ENCODE measurements around the gene TBC1D4.
A peak's percentile ranks its signal among the peaks of the same experiment; 100 is the strongest.

TBC1D4 gene

DNA sequence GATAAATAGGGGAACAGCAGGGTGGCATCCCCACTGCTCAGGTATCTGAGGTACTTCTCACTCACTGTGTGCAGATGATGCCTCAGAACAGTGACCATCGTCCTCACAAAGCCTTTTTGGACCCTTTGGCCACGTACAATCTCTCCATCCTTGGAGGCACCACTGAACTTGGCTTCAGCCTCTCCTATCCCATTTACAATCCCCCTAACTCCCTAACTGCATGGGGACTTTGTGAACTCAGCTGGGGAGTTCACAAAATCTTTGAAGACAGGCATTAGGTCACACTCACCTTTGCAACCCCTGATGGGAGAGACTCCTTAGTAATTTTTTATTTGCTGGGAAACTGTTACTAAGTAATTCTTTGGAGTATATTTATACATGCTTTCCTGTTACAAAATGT, 60.8 kb downstream of the TBC1D4 start:
- Histone ChIP-seq H3K9ac (ENCODE audit: low read length in 5 of 5) (no peak overlapping the region), H3K27ac (ENCODE audit: low read depth, low read length) (no peak overlapping the region), H3K4me1 (ENCODE audit: control insufficient read depth in 5 of 5, insufficient read depth in 5 of 5, low read length in 5 of 5) (peaks cover 0 to 46% (median 33%) of the 10 kb centered on the region in 5 donors), H3K9me3 (ENCODE audit: control insufficient read depth in 5 of 5, low read length in 5 of 5) (no peaks in the 10 kb centered on the region), H3K4me3 (ENCODE audit: low read depth in 1 of 5, low read length in 5 of 5) (no peak overlapping the region), H3K36me3 (ENCODE audit: control insufficient read depth in 5 of 5, insufficient read depth in 5 of 5, low read length in 5 of 5) (no peaks in the 10 kb centered on the region), H3K27me3 (ENCODE audit: control insufficient read depth in 5 of 5, insufficient read depth in 4 of 5, low read length in 5 of 5) (no peaks in the 10 kb centered on the region)

DNA sequence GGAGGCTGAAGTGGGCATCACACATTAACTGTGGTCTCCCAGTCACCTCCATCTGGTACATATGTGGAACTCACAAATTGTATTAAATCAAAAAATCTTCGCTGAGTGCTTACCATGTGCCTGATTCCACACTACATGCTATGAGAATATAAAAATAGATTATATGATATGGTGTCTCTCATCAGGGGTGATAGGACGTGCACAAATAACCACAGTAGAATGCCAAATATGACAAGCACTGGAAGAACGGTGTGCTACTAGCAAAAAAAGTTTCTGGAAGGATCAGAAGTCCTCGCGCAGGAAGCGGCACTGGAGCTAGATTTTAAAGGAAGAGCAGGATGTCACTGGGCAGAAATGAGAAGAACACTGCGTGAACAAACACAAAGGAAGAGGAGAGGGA, 62.3 kb downstream of the TBC1D4 start:
- Histone ChIP-seq H3K4me3 (ENCODE audit: low read depth in 1 of 5, low read length in 5 of 5) (no peak overlapping the region), H3K9ac (ENCODE audit: low read length in 5 of 5) (no peak overlapping the region), H3K27me3 (ENCODE audit: control insufficient read depth in 5 of 5, insufficient read depth in 4 of 5, low read length in 5 of 5) (no peaks in the 10 kb centered on the region), H3K4me1 (ENCODE audit: control insufficient read depth in 5 of 5, insufficient read depth in 5 of 5, low read length in 5 of 5) (peaks cover 0 to 55% (median 36%) of the 10 kb centered on the region in 5 donors), H3K9me3 (ENCODE audit: control insufficient read depth in 5 of 5, low read length in 5 of 5) (no peaks in the 10 kb centered on the region), H3K36me3 (ENCODE audit: control insufficient read depth in 5 of 5, insufficient read depth in 5 of 5, low read length in 5 of 5) (no peaks in the 10 kb centered on the region), H3K27ac (ENCODE audit: low read depth, low read length) (peak overlapping the region; percentile 6)

DNA sequence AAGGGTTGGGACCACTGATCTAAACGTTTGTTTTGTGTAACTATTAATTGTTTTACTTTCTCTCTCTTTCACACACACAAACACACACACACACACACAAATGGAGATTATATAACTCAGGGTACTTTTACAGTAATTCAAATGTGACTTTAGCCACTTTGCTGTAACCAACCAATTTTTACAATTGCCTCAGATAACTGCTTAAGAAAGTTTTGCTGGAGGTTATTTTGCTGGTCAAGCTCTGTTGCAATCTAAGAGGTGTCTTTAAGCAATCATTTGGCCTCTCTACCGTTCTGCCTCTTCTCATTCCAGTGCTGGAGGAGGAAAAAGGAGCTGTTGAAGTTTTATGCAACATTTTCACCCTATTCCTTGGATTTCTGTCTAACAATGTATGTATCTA, 63.0 kb downstream of the TBC1D4 start:
- H3K4me1 ChIP-seq (ENCODE audit: control insufficient read depth in 5 of 5, insufficient read depth in 5 of 5, low read length in 5 of 5), result peaks cover 0 to 55% (median 36%) of the 10 kb centered on the region in 5 donors
- H3K4me3 ChIP-seq (ENCODE audit: low read depth in 1 of 5, low read length in 5 of 5), result no peak overlapping the region
- peak overlapping the region; percentile 84 for H3K27ac ChIP-seq (ENCODE audit: low read depth, low read length)
- no peak overlapping the region for H3K9ac ChIP-seq (ENCODE audit: low read length in 5 of 5)
- no peaks in the 10 kb centered on the region for H3K27me3 ChIP-seq (ENCODE audit: control insufficient read depth in 5 of 5, insufficient read depth in 4 of 5, low read length in 5 of 5)
- no peaks in the 10 kb centered on the region for H3K9me3 ChIP-seq (ENCODE audit: control insufficient read depth in 5 of 5, low read length in 5 of 5)
- H3K36me3 ChIP-seq (ENCODE audit: control insufficient read depth in 5 of 5, insufficient read depth in 5 of 5, low read length in 5 of 5), result no peaks in the 10 kb centered on the region

DNA sequence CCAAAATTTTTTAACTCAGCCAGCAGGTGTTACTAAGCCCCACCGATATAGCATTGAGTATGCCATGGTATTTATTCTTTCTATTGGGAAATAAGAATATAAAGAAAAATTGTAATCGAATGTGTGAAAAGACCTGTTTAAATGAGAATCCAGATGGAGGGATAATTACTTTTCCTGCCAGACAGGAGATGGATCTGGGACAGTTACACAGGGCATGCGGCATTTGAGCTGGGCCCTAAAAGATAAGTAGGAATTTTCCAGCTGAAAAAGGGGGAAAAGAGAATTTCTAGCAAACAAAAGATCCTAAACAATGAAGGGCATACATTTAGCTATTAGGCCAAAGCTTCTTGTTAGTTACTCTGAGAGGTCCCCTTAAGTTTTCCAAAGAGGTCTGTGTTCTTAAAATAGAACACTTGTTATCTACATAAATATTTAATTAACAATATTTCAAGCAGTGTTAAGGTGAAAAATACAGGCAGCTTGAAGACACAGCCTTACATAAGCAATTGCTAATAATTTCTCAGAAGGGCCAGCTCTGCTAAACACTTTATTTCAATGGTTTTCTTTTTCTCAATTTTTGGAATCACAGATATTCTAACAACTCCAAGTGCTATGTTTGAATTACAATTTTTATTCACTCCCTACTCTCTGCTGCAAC, 63.7 kb downstream of the TBC1D4 start:
- Histone ChIP-seq H3K36me3 (ENCODE audit: control insufficient read depth in 5 of 5, insufficient read depth in 5 of 5, low read length in 5 of 5) (no peaks in the 10 kb centered on the region), H3K9ac (ENCODE audit: low read length in 5 of 5) (no peak overlapping the region), H3K4me3 (ENCODE audit: low read depth in 1 of 5, low read length in 5 of 5) (no peak overlapping the region), H3K27me3 (ENCODE audit: control insufficient read depth in 5 of 5, insufficient read depth in 4 of 5, low read length in 5 of 5) (no peaks in the 10 kb centered on the region), H3K4me1 (ENCODE audit: control insufficient read depth in 5 of 5, insufficient read depth in 5 of 5, low read length in 5 of 5) (peaks cover 0 to 55% (median 36%) of the 10 kb centered on the region in 5 donors), H3K27ac (ENCODE audit: low read depth, low read length) (peak overlapping the region; percentile 84), H3K9me3 (ENCODE audit: control insufficient read depth in 5 of 5, low read length in 5 of 5) (no peaks in the 10 kb centered on the region)

DNA sequence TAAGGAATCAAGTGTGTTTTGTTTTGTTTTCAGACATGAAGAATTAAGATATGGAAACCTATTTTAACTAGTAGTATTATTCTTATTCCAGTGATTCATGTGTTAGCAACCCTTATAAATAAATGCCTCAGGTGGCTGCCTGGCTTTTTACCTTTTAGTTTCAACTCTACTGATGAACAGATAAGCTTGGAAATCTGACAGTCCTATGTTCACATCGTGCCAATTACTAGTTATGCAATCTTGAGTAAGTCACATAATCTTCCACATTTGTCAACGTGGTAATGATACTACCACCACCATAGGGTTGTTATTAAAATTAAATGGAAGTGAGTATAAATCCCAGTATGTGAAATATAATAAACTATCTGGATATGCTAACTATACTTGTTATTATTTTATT, 64.3 kb downstream of the TBC1D4 start:
- H3K36me3 ChIP-seq (ENCODE audit: control insufficient read depth in 5 of 5, insufficient read depth in 5 of 5, low read length in 5 of 5), result no peaks in the 10 kb centered on the region
- peaks cover 0 to 59% (median 38%) of the 10 kb centered on the region in 5 donors for H3K4me1 ChIP-seq (ENCODE audit: control insufficient read depth in 5 of 5, insufficient read depth in 5 of 5, low read length in 5 of 5)
- H3K9me3 ChIP-seq (ENCODE audit: control insufficient read depth in 5 of 5, low read length in 5 of 5), result no peaks in the 10 kb centered on the region
- no peak overlapping the region for H3K4me3 ChIP-seq (ENCODE audit: low read depth in 1 of 5, low read length in 5 of 5)
- H3K27ac ChIP-seq (ENCODE audit: low read depth, low read length), result peak overlapping the region; percentile 64
- H3K27me3 ChIP-seq (ENCODE audit: control insufficient read depth in 5 of 5, insufficient read depth in 4 of 5, low read length in 5 of 5), result no peaks in the 10 kb centered on the region
- no peak overlapping the region for H3K9ac ChIP-seq (ENCODE audit: low read length in 5 of 5)

DNA sequence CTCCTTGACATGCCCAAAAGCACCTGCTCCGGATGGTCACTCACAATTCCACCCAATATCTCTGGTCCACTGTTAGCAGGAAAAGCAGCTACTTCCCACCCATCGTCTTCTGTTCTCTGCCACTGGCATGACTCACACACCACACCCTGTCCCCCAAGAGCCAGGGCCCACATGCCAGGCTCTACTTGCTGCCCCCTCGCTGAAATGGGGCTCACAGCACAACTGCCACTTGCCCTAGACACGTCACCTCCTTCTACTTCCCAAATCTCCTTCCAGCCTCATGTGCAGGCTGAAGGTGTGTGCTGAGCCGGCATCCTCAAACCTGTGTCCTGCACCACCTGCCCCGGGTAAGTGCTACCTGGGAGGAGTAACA, 65.0 kb downstream of the TBC1D4 start:
- Histone ChIP-seq H3K27me3 (ENCODE audit: control insufficient read depth in 5 of 5, insufficient read depth in 4 of 5, low read length in 5 of 5) (no peaks in the 10 kb centered on the region), H3K9me3 (ENCODE audit: control insufficient read depth in 5 of 5, low read length in 5 of 5) (no peaks in the 10 kb centered on the region), H3K9ac (ENCODE audit: low read length in 5 of 5) (peak overlapping the region in 1 of 5 donors; percentile 8), H3K4me1 (ENCODE audit: control insufficient read depth in 5 of 5, insufficient read depth in 5 of 5, low read length in 5 of 5) (peaks cover 0 to 62% (median 39%) of the 10 kb centered on the region in 5 donors), H3K36me3 (ENCODE audit: control insufficient read depth in 5 of 5, insufficient read depth in 5 of 5, low read length in 5 of 5) (no peaks in the 10 kb centered on the region), H3K4me3 (ENCODE audit: low read depth in 1 of 5, low read length in 5 of 5) (no peak overlapping the region), H3K27ac (ENCODE audit: low read depth, low read length) (peak overlapping the region; percentile 64)

DNA sequence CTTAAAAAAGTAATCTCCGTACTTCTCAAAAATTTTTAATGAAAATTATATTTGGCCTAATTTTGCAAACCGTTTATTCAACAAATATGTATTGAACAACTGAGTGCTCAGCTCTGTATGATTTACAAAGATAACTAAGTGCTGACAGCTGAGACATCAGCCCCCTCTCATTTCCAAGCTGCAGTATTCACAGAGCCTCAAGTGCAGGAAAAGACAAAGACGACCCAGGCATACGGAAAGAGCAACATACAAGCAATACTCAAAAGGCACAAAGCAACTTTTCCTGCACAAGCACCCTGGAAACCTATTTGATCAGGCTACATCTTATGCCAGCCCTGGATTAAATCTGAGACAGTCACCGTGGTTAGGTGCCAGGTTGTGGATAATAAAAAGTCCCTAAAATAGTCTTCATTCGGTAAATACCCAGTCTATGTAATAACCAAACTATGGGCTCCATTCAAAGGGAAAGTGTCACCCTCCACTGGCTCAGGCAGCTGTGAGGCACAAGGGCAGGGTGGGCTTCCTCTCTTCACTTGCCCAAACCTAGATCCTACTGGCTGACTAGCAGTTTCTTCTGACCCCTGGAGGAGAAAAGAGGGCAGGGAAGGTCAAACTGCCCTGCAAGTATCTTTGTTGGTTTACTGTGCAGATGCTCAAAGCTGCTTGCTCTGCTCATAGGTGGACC, 65.5 kb downstream of the TBC1D4 start:
- Histone ChIP-seq H3K4me1 (ENCODE audit: control insufficient read depth in 5 of 5, insufficient read depth in 5 of 5, low read length in 5 of 5) (peaks cover 0 to 63% (median 39%) of the 10 kb centered on the region in 5 donors), H3K27ac (ENCODE audit: low read depth, low read length) (peak overlapping the region; percentile 64)

DNA sequence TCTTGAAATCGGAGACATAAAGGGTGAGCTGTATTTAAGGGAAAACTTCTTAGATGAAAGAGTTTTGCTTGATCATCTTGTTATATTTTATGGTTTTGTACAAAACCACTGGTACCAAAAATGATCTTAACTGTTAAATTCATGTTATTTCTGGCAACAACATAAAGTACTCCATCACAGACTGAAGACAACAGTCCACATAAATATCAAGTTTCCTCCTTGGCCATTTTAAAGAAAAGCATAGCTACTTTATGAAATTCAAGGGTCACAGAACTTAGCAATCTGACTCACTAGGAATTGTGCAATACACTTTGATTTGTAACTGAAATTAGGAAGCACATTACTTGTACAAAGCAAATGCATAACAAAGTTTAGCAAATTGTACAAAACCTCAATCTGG, 66.3 kb downstream of the TBC1D4 start:
- no peak overlapping the region for H3K4me3 ChIP-seq (ENCODE audit: low read depth in 1 of 5, low read length in 5 of 5)

More for the DNA sequence above, 65.5 kb downstream of the TBC1D4 start:
- Histone ChIP-seq H3K36me3 (ENCODE audit: control insufficient read depth in 5 of 5, insufficient read depth in 5 of 5, low read length in 5 of 5) (no peaks in the 10 kb centered on the region), H3K27me3 (ENCODE audit: control insufficient read depth in 5 of 5, insufficient read depth in 4 of 5, low read length in 5 of 5) (no peaks in the 10 kb centered on the region), H3K4me3 (ENCODE audit: low read depth in 1 of 5, low read length in 5 of 5) (peak overlapping the region in 1 of 5 donors; percentile 43), H3K9me3 (ENCODE audit: control insufficient read depth in 5 of 5, low read length in 5 of 5) (no peaks in the 10 kb centered on the region), H3K9ac (ENCODE audit: low read length in 5 of 5) (peak overlapping the region in 2 of 5 donors; percentile 8 to 24)

DNA sequence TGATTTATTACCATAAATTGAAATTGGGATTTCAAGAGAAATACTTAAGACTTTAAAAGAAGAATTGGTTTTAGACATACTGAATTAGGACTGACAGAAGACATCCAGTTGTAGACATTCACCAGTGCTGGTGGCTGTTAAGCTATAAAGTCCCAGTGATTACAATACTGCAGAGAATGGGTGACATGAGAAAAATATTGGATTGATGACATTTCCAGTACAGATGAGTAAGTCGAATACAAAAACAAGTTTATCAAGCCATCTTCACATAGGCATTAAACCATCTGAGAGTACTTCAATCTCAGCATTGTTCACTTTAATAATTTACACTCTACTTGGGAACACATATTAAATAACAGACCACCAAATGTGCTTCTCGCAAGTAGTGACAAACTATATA, 66.8 kb downstream of the TBC1D4 start:
- Histone ChIP-seq H3K27me3 (ENCODE audit: control insufficient read depth in 5 of 5, insufficient read depth in 4 of 5, low read length in 5 of 5) (no peaks in the 10 kb centered on the region), H3K4me1 (ENCODE audit: control insufficient read depth in 5 of 5, insufficient read depth in 5 of 5, low read length in 5 of 5) (peaks cover 0 to 69% (median 45%) of the 10 kb centered on the region in 5 donors), H3K9ac (ENCODE audit: low read length in 5 of 5) (peak overlapping the region in 2 of 5 donors; percentile 1 to 34), H3K4me3 (ENCODE audit: low read depth in 1 of 5, low read length in 5 of 5) (no peak overlapping the region), H3K27ac (ENCODE audit: low read depth, low read length) (peak overlapping the region; percentile 71), H3K36me3 (ENCODE audit: control insufficient read depth in 5 of 5, insufficient read depth in 5 of 5, low read length in 5 of 5) (no peaks in the 10 kb centered on the region), H3K9me3 (ENCODE audit: control insufficient read depth in 5 of 5, low read length in 5 of 5) (no peaks in the 10 kb centered on the region)

More for the DNA sequence above, 66.3 kb downstream of the TBC1D4 start:
- Histone ChIP-seq H3K9me3 (ENCODE audit: control insufficient read depth in 5 of 5, low read length in 5 of 5) (no peaks in the 10 kb centered on the region), H3K36me3 (ENCODE audit: control insufficient read depth in 5 of 5, insufficient read depth in 5 of 5, low read length in 5 of 5) (no peaks in the 10 kb centered on the region), H3K9ac (ENCODE audit: low read length in 5 of 5) (peak overlapping the region in 1 of 5 donors; percentile 34), H3K4me1 (ENCODE audit: control insufficient read depth in 5 of 5, insufficient read depth in 5 of 5, low read length in 5 of 5) (peaks cover 0 to 66% (median 45%) of the 10 kb centered on the region in 5 donors), H3K27me3 (ENCODE audit: control insufficient read depth in 5 of 5, insufficient read depth in 4 of 5, low read length in 5 of 5) (no peaks in the 10 kb centered on the region), H3K27ac (ENCODE audit: low read depth, low read length) (peak overlapping the region; percentile 64)

DNA sequence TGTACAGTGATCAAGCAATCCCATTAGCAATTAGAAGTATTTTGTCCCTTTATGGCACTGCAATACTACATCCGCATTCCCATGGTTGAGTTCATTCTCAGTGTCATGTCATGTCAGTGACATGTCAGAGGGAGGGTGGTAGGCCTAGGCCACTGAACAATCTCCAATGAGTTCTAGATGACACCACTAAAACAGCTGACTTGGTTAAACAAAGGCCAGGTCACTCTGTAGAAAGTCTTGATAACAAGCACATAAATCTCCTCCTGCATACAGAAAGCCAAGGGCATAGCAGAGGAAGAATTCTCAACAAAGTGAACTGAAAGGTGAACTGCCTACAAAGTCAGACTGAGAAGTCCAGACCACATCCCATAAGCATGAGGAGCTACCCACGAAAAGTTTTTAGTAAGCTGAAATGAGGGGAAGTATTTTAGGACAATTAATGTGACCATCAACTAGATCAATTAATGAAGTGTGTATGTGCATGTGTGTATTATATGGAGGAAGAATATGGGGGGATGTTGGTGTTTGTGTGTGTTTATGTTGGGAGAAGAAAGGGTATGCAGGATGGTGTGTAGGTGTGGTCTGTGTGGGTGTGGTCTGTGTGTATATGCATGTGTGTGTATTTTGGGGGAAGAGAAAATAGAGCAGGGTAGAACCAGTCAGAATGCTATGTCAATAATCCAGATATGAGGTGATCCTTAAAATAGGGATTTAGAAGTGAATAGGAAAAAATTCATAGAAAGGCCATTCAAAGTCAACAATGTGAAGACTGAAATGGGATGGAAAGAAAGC, 67.7 kb downstream of the TBC1D4 start:
- Histone ChIP-seq H3K27me3 (ENCODE audit: control insufficient read depth in 5 of 5, insufficient read depth in 4 of 5, low read length in 5 of 5) (no peaks in the 10 kb centered on the region), H3K36me3 (ENCODE audit: control insufficient read depth in 5 of 5, insufficient read depth in 5 of 5, low read length in 5 of 5) (no peaks in the 10 kb centered on the region), H3K4me1 (ENCODE audit: control insufficient read depth in 5 of 5, insufficient read depth in 5 of 5, low read length in 5 of 5) (peaks cover 0 to 64% (median 39%) of the 10 kb centered on the region in 5 donors), H3K4me3 (ENCODE audit: low read depth in 1 of 5, low read length in 5 of 5) (no peak overlapping the region), H3K27ac (ENCODE audit: low read depth, low read length) (peak overlapping the region; percentile 71), H3K9ac (ENCODE audit: low read length in 5 of 5) (no peak overlapping the region), H3K9me3 (ENCODE audit: control insufficient read depth in 5 of 5, low read length in 5 of 5) (no peaks in the 10 kb centered on the region)

Measured in subcutaneous abdominal adipose tissue (tissue), 5 donors.